KBM-7 (cell line): ENCODE measurements around the gene KRTAP5-7.

Source experiments
- DNase-seq: peaks from one replicate; pipeline ENCODE4 v3.0.0-alpha.2; 2015
- in situ Hi-C: fragments of 300-500 bp; cut with MboI; formaldehyde crosslinking; loops from 2 replicates; pipeline ENCODE4 v1.14.3; 2020; ENCODE audit warnings: low sequenced_read_pairs, low pct_unique_long_range_greater_than_20kb, mixed read lengths

KRTAP5-7 gene

DNA sequence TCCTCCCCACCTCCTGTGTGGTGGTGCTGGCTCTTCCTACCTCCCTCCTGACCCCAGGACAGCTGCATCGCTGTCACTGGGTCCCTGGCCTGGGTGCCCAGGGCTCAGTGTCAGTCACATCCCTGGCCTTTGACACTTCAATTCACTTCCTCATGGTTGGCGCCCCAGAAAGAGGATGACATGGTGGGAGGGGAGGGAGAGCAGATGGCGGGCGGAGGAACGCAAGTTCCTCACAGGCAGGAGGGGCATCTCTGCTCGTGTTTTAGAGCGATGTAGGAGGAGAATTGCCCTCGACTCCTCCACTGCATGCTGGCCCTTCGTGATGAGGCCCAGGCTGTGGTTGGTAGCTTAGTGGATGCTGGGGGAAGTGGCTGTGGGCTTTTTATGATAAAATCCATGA, 35.1 kb upstream of the KRTAP5-7 start:
- DNase-seq = no peak
- in situ Hi-C loops = no loop called here

- in situ Hi-C loops = no loop called here
- no peak for DNase-seq
These were observed 31.5 kb upstream of the KRTAP5-7 start for GRCh38 chr11:71495286-71496230.

- in situ Hi-C loops = no loop called here
- no peak for DNase-seq
These were observed 30.6 kb upstream of the KRTAP5-7 start for GRCh38 chr11:71496421-71496820.

DNA sequence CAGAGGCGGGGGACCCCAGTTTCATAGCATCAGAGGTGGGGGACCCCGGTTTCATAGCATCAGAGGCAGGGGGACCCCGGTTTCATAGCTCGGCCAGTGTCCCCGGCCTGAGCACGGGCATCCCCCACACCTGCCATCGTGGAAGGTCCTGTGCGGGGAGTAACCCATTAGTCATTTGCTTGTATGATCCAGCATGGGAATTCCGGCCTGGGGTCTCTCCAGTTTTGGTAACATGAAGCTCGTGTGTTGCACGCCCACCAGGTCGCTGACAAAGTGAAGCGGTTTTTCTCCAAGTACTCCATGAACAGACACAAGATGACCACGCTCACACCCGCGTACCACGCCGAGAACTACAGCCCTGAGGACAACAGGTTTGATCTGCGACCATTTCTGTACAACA, 29.0 kb upstream of the KRTAP5-7 start:
- no peak for DNase-seq
- in situ Hi-C loops = no loop called here

DNA sequence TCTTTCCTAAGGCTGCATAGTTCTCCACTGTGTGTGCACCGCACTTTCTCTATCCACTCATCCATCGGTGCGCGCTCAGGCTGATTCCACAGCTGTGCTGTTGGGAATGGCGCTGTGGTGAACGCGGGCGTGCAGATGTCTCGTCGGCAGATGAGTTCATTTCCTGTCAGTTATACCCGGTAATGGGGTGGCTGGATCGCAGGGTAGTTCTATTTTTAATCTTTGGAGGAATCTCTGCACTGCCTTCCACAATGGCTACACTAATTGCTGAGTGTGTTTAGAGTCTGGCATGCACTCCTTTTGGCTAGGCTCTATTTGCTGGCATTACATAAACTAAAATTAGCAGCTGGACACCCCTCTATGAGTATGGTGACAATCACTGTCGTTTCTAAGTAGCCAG, 27.9 kb upstream of the KRTAP5-7 start:
- in situ Hi-C loops = no loop called here
- DNase-seq = peak; percentile 81

GRCh38 chr11:71499546-71499945, 27.5 kb upstream of the KRTAP5-7 start:
- no peak for DNase-seq
- in situ Hi-C loops = no loop called here

DNA sequence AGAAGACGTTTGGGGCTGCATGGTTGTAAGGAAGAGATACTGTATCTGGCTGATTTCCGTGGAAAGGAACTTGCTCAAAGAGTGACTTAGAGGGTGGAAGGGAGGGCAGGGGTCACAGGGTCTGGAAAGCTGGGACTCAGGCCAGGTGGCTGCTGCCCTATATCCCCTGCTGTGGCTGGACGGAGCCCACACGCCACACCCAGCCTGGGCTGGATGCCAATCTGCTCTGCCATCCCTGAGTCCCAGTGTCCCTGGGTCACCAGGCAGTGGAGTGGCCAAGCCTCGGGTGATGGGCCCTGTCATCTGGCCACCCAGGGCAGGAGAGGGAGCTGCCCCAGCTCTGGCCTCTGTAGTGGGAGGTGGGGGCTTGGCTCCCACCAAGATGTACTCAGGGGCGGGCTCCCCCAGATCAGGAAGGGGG, 26.5 kb upstream of the KRTAP5-7 start:
- in situ Hi-C loops = no loop called here
- no peak for DNase-seq

- in situ Hi-C loops = no loop called here
- DNase-seq = no peak
These were observed 25.7 kb upstream of the KRTAP5-7 start for GRCh38 chr11:71501071-71501985.

DNA sequence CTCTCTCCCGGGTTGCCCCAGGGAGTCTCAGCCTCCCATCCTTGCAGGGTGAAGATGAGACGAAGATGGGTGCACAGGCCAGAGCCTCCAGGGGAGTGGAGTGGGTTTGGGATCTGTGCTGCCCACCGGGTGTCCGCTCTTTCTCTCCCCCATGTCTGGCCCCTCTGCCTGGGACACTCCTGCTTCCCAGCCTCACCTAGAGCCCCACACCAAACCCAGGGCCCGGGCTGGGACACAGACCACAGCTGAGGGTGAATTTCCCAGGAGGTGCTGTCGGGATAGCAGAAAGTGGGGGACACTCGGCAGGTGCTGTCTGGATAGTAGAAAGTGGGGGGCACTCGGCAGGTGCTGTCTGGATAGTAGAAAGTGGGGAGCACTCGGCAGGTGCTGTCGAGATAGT, 25.0 kb upstream of the KRTAP5-7 start:
- DNase-seq = no peak
- in situ Hi-C loops = no loop called here

GRCh38 chr11:71502871-71503435, 24.1 kb upstream of the KRTAP5-7 start:
- in situ Hi-C loops = no loop called here

DNA sequence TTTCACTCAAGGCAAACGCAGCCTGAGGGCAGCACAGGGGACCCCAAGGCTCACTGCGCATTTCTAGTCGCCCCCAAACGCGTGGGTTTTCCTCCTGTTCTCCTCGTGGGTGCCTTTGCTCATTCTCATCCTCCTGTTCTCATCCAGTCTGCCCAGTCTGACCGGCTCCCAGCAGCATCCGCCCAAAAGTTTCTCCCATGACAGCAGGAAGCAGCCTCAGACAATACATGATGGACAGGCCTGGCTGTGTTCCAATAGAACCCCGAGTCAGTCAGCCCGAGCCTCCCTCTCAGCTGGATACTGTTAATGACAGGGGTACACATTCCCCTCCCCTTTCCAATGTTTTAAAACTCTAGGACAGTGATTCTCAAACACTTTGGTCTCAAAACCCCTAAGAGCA, 22.5 kb upstream of the KRTAP5-7 start:
- DNase-seq = no peak
- in situ Hi-C loops = no loop called here

More at GRCh38 chr11:71502871-71503435, 24.1 kb upstream of the KRTAP5-7 start:
- DNase-seq = no peak

GRCh38 chr11:71505001-71505400, 22.1 kb upstream of the KRTAP5-7 start:
- DNase-seq = no peak
- in situ Hi-C loops = no loop called here

DNA sequence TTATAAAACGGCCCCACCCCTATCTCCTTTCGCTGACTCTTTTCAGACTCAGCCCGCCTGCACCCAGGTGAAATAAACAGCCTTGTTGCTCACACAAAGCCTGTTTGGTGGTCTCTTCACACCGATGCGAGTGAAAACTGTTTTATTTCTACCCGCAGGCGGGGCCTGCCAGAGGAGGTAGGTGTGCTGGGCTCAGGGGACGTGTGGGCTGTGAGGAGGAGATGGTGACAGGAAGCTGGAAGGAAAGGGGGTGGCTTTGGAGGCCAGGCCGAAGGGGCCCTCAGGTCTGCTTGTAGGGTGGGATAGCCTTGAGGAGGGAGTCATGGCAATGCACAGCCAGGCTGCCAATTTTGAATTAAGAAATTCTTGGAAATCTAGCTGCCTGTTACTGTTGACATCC, 21.3 kb upstream of the KRTAP5-7 start:
- DNase-seq = no peak
- in situ Hi-C loops = no loop called here

- in situ Hi-C loops = no loop called here
- DNase-seq = no peak
These were observed 20.0 kb upstream of the KRTAP5-7 start for GRCh38 chr11:71507102-71507501.

GRCh38 chr11:71518506-71519471, 8.3 kb upstream of the KRTAP5-7 start:
- in situ Hi-C loops = no loop called here
- no peak for DNase-seq

GRCh38 chr11:71519546-71519945, 7.5 kb upstream of the KRTAP5-7 start:
- in situ Hi-C loops = no loop called here
- no peak for DNase-seq

GRCh38 chr11:71525188-71525937, 1.7 kb upstream of the KRTAP5-7 start:
- DNase-seq = no peak
- in situ Hi-C loops = no loop called here

- in situ Hi-C loops = no loop called here
- no peak for DNase-seq
These were observed 1.1 kb upstream of the KRTAP5-7 start for GRCh38 chr11:71525938-71526495.
